Measurements from ENCODE around the gene FAM170B. TPM values are rescaled to one million over a fixed set of nuclear protein-coding genes. Genes with fewer than 3 reads are reported as not detected.

FAM170B gene
- total RNA-seq, 1 donor from 2014 or later, result not detected

- Mint-ChIP-seq H3K9me3 (ENCODE audit: unreplicated experiment) (no peaks in the 10 kb centered on the region), H3K4me1 (ENCODE audit: unreplicated experiment) (peaks cover 4% of the 10 kb centered on the region), H3K27me3 (ENCODE audit: unreplicated experiment) (peaks cover 3% of the 10 kb centered on the region), H3K36me3 (ENCODE audit: low read depth, unreplicated experiment) (no peaks in the 10 kb centered on the region), H3K27ac (ENCODE audit: unreplicated experiment) (no peak overlapping the region), H3K4me3 (ENCODE audit: unreplicated experiment) (no peak overlapping the region)
- DNase-seq (ENCODE audit: low spot score), result no peak
- TF ChIP-seq, protein P1, sequence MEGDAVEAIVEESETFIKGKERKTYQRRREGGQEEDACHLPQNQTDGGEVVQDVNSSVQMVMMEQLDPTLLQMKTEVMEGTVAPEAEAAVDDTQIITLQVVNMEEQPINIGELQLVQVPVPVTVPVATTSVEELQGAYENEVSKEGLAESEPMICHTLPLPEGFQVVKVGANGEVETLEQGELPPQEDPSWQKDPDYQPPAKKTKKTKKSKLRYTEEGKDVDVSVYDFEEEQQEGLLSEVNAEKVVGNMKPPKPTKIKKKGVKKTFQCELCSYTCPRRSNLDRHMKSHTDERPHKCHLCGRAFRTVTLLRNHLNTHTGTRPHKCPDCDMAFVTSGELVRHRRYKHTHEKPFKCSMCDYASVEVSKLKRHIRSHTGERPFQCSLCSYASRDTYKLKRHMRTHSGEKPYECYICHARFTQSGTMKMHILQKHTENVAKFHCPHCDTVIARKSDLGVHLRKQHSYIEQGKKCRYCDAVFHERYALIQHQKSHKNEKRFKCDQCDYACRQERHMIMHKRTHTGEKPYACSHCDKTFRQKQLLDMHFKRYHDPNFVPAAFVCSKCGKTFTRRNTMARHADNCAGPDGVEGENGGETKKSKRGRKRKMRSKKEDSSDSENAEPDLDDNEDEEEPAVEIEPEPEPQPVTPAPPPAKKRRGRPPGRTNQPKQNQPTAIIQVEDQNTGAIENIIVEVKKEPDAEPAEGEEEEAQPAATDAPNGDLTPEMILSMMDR (IDR thresholded peaks at IDR 0.05; ENCODE audit: unreplicated experiment), result no peak
These were observed 29.9 kb upstream of the FAM170B start for GRCh38 chr10:49163741-49164140.

GRCh38 chr10:49162761-49163310, 29.0 kb upstream of the FAM170B start:
- H3K27me3 Mint-ChIP-seq (ENCODE audit: unreplicated experiment), result peaks cover 2% of the 10 kb centered on the region
- TF ChIP-seq, protein P1 (IDR thresholded peaks at IDR 0.05; ENCODE audit: unreplicated experiment), result no peak
- no peaks in the 10 kb centered on the region for H3K36me3 Mint-ChIP-seq (ENCODE audit: low read depth, unreplicated experiment)
- peaks cover 6% of the 10 kb centered on the region for H3K4me1 Mint-ChIP-seq (ENCODE audit: unreplicated experiment)
- no peaks in the 10 kb centered on the region for H3K9me3 Mint-ChIP-seq (ENCODE audit: unreplicated experiment)
- no peak overlapping the region for H3K27ac Mint-ChIP-seq (ENCODE audit: unreplicated experiment)
- no peak for DNase-seq (ENCODE audit: low spot score)
- H3K4me3 Mint-ChIP-seq (ENCODE audit: unreplicated experiment), result no peak overlapping the region

GRCh38 chr10:49162063-49162462, 28.2 kb upstream of the FAM170B start:
- H3K36me3 Mint-ChIP-seq (ENCODE audit: low read depth, unreplicated experiment), result no peaks in the 10 kb centered on the region
- H3K9me3 Mint-ChIP-seq (ENCODE audit: unreplicated experiment), result no peaks in the 10 kb centered on the region
- H3K27me3 Mint-ChIP-seq (ENCODE audit: unreplicated experiment), result no peaks in the 10 kb centered on the region
- H3K27ac Mint-ChIP-seq (ENCODE audit: unreplicated experiment), result no peak overlapping the region
- no peak for DNase-seq (ENCODE audit: low spot score)
- no peak overlapping the region for H3K4me3 Mint-ChIP-seq (ENCODE audit: unreplicated experiment)
- H3K4me1 Mint-ChIP-seq (ENCODE audit: unreplicated experiment), result peaks cover 6% of the 10 kb centered on the region
- TF ChIP-seq, protein P1 (IDR thresholded peaks at IDR 0.05; ENCODE audit: unreplicated experiment), result no peak

DNA sequence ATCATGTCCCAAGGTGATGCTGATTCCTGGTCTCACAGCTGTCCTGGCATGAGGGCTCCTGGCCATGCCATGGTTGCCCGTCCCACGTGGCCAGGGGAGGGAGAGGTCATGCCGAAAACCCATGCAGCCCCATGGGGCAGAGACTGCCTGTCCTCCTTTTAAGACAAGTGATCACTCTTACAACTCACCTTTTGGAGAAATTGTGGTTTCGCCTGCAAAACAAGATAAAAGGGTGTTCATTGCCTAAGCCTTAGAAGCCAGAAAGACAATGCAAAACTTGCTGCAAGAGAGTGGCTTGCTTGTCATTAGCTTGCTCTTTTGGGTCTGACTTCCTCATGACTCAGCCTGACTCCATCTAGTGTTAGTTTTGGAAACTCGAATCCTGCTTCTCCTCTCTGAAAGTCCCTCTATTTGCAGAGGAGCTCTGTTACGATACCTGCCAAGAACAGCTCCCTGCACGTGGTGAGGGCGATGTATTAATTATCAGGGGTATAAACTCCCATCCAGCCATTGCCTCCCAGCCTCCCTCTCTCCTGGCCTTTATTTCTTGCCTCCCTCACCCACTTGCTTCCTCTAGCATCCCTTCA, 27.7 kb upstream of the FAM170B start:
- H3K9me3 Mint-ChIP-seq (ENCODE audit: unreplicated experiment), result no peaks in the 10 kb centered on the region
- H3K27ac Mint-ChIP-seq (ENCODE audit: unreplicated experiment), result no peak overlapping the region
- TF ChIP-seq, protein P1 (IDR thresholded peaks at IDR 0.05; ENCODE audit: unreplicated experiment), result no peak
- no peak for DNase-seq (ENCODE audit: low spot score)
- H3K36me3 Mint-ChIP-seq (ENCODE audit: low read depth, unreplicated experiment), result no peaks in the 10 kb centered on the region
- H3K27me3 Mint-ChIP-seq (ENCODE audit: unreplicated experiment), result no peaks in the 10 kb centered on the region
- peaks cover 5% of the 10 kb centered on the region for H3K4me1 Mint-ChIP-seq (ENCODE audit: unreplicated experiment)
- no peak overlapping the region for H3K4me3 Mint-ChIP-seq (ENCODE audit: unreplicated experiment)

DNA sequence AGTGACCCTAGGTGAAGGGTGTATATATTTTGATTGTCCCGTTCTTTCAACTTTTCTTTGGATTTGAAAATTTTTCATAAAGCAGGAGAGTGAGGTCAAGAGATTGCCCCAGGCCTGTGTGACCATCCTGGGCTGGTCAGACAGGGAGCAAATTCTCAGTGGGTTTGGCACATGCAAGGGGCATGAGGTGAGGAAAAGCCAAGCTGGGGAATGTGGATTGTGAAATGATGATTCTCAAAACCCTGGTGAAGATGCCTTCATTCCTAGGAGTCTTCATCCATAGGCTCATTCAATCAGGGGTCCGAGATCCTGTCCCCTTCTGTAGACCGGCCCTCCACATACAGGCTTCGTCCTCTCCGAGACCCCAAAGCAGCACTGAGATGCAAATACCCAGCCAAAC, 27.0 kb upstream of the FAM170B start:
- Mint-ChIP-seq H3K4me1 (ENCODE audit: unreplicated experiment) (peaks cover 2% of the 10 kb centered on the region), H3K27me3 (ENCODE audit: unreplicated experiment) (no peaks in the 10 kb centered on the region), H3K36me3 (ENCODE audit: low read depth, unreplicated experiment) (no peaks in the 10 kb centered on the region), H3K9me3 (ENCODE audit: unreplicated experiment) (no peaks in the 10 kb centered on the region), H3K4me3 (ENCODE audit: unreplicated experiment) (no peak overlapping the region), H3K27ac (ENCODE audit: unreplicated experiment) (no peak overlapping the region)
- no peak for DNase-seq (ENCODE audit: low spot score)
- TF ChIP-seq, protein P1 (IDR thresholded peaks at IDR 0.05; ENCODE audit: unreplicated experiment), result no peak
